ENCODE data around the gene MYH15. TPM values are rescaled to one million over a fixed set of nuclear protein-coding genes. Genes with fewer than 3 reads are reported as not detected.

MYH15 gene
- total and polyA plus RNA-seq, 8 donors, result 0.05 to 0.37 (median 0.11) TPM; not detected in 4

DNA sequence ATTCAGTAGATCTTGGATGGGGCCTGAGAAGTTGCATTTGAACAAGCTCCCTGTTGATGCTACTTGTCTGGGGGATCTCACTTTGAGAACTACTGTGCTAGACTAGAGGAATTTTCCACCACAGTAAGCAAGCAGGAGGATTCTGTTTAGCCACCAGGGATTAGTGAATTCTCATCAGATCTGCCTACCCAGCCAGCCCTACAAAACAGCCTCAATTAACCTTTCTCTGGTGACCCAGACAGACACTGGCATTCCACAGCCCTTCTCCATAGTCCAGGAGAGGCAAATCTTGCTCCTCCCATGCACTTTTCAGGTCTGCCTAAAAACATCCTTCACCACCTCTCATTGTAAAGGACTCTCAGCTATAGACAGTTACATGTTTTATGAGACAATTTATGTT, 16.7 kb upstream of the MYH15 start:
- no peaks in the 10 kb centered on the region for H3K36me3 ChIP-seq
- H3K9me3 ChIP-seq, result no peaks in the 10 kb centered on the region
- no peak for TF ChIP-seq POLR2AphosphoS5 (IDR thresholded peaks at IDR 0.05)
- TF ChIP-seq POLR2A (IDR thresholded peaks at IDR 0.05), result no peak
- no peak for TF ChIP-seq CTCF (IDR thresholded peaks at IDR 0.05)
- no peak for TF ChIP-seq EP300 (IDR thresholded peaks at IDR 0.05)
- intact Hi-C loops (cut with DNase I; ENCODE audit: low total_unique reads), result no loop called here
- no peak for DNase-seq
- no peaks in the 10 kb centered on the region for H3K4me1 ChIP-seq
- H3K27ac ChIP-seq, result no peak overlapping the region
- H3K27me3 ChIP-seq, result no peaks in the 10 kb centered on the region
- no peak overlapping the region for H3K4me3 ChIP-seq

DNA sequence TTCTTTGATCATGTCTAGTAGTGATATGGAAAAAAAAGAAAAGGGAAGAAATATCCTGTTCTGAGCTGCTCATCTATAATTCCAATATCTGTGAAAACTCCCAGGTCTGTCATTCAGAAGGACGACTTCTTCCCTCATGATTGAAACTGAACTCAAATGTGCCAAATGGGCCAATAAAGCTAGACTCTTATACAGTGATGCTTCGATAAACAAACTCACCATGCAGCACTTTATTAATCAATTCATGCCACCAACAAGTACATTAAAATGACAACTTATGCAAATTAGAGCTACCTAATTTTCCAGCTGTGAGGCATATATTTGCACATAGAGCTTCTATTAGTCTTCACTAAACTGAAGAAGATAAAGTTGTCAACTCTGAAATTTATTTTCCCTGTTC, 15.6 kb upstream of the MYH15 start:
- Histone ChIP-seq H3K9me3 (no peaks in the 10 kb centered on the region), H3K27ac (no peak overlapping the region), H3K4me3 (no peak overlapping the region), H3K27me3 (no peaks in the 10 kb centered on the region), H3K36me3 (no peaks in the 10 kb centered on the region), H3K4me1 (no peaks in the 10 kb centered on the region)
- DNase-seq, result no peak
- TF ChIP-seq POLR2AphosphoS5 (IDR thresholded peaks at IDR 0.05), result no peak
- TF ChIP-seq CTCF (IDR thresholded peaks at IDR 0.05), result no peak
- no peak for TF ChIP-seq POLR2A (IDR thresholded peaks at IDR 0.05)
- TF ChIP-seq EP300 (IDR thresholded peaks at IDR 0.05), result no peak
- 91 to 96% (median 94%) methylated on average over 2 of the region's 2 CpGs for WGBS, 5 donors
- intact Hi-C loops (cut with DNase I; ENCODE audit: low total_unique reads), result no loop called here

GRCh38 chr3:108525256-108525655, 14.9 kb upstream of the MYH15 start:
- Histone ChIP-seq H3K4me3 (no peak overlapping the region), H3K27ac (no peak overlapping the region), H3K36me3 (no peaks in the 10 kb centered on the region), H3K9me3 (no peaks in the 10 kb centered on the region), H3K4me1 (no peaks in the 10 kb centered on the region), H3K27me3 (no peaks in the 10 kb centered on the region)
- no peak for DNase-seq
- TF ChIP-seq EP300 (IDR thresholded peaks at IDR 0.05) (no peak), POLR2A (IDR thresholded peaks at IDR 0.05) (no peak), CTCF (IDR thresholded peaks at IDR 0.05) (no peak), POLR2AphosphoS5 (IDR thresholded peaks at IDR 0.05) (no peak)
- WGBS, 5 donors, result 59 to 78% (median 69%) methylated on average over 2 of the region's 2 CpGs
- intact Hi-C loops (cut with DNase I; ENCODE audit: low total_unique reads), result no loop called here

DNA sequence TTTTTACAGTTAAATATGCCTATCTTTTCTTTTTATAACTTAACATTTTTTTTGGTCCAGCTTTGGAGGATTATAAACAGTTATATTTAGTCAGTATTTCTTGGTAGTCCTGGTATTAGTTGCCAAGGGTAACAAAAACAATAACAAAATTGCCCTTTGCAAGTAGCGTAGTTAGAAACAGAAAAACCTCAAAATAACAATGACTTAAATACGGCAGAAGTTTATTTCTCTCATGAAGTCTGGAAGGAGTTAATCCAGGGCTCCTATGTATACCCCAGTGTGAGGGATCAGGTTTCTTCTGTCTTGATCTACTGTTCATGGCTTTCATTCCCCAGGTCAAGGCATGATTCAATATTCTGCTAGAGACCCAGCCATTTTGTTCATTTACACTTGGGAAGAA, 14.1 kb upstream of the MYH15 start:
- Histone ChIP-seq H3K27ac (no peak overlapping the region), H3K4me1 (no peaks in the 10 kb centered on the region), H3K27me3 (no peaks in the 10 kb centered on the region), H3K9me3 (no peaks in the 10 kb centered on the region), H3K4me3 (no peak overlapping the region), H3K36me3 (no peaks in the 10 kb centered on the region)
- peak in 1 of 2 donors; percentile 17 for DNase-seq
- intact Hi-C loops (cut with DNase I; ENCODE audit: low total_unique reads), result no loop called here
- WGBS, 5 donors, result 21 to 58% (median 41%) methylated on average over 2 of the region's 2 CpGs
- TF ChIP-seq POLR2AphosphoS5 (IDR thresholded peaks at IDR 0.05) (no peak), CTCF (IDR thresholded peaks at IDR 0.05) (no peak), POLR2A (IDR thresholded peaks at IDR 0.05) (no peak), EP300 (IDR thresholded peaks at IDR 0.05) (no peak)
